Transverse colon (tissue), 4 donors: ENCODE results near the gene SMG6. TPM values are rescaled to one million over a fixed set of nuclear protein-coding genes. Genes with fewer than 3 reads are reported as not detected.

Experiments
- DNase-seq: peaks from one replicate; pipeline ENCODE4 v3.0.0-alpha.2; 2019
- H3K27ac ChIP-seq, 4 donors: fragments of 200-600 bp; sonication (generic); 2 replicates each; pipeline ENCODE4 v1.5.1; 2016 to 2018; ENCODE audit warnings: inconsistent platforms in 4 of 4
- H3K27me3 ChIP-seq: fragments of 200-600 bp; sonication (generic); 2 replicates; pipeline ENCODE4 v1.5.1; 2017; ENCODE audit warnings: inconsistent platforms
- H3K36me3 ChIP-seq, 4 donors: fragments of 200-600 bp; sonication (generic); 2 replicates each; pipeline ENCODE4 v1.5.1; 2017 to 2019; ENCODE audit warnings: inconsistent platforms in 4 of 4
- H3K4me1 ChIP-seq, 4 donors: fragments of 200-600 bp; sonication (generic); 2 replicates each; pipeline ENCODE4 v1.5.1; 2017 to 2020; ENCODE audit warnings: inconsistent platforms in 4 of 4
- H3K4me3 ChIP-seq, 4 donors: fragments of 200-600 bp; sonication (generic); 1 replicate in 1 of 4; 2 replicates in 3 of 4; pipeline versions ENCODE4 v1.5.1 to v1.6.1; 2017 to 2019; ENCODE audit warnings: inconsistent platforms in 4 of 4
- H3K9me3 ChIP-seq, 2 donors: fragments of 200-600 bp; sonication (generic); 2 replicates each; pipeline ENCODE4 v1.5.1; 2017 to 2019; ENCODE audit warnings: inconsistent platforms in 2 of 2
- EP300 ChIP-seq: sonication (generic); formaldehyde crosslinking; IDR thresholded peaks from one replicate; pipeline ENCODE4 v1.6.1; 2017; ENCODE audit warnings: antibody characterized with exemption, low read depth
- POLR2A ChIP-seq: fragments of 450-650 bp; IDR thresholded peaks from one replicate; pipeline ENCODE4 v1.6.1; 2016; ENCODE audit warnings: antibody characterized with exemption, mild to moderate bottlenecking, moderate library complexity
- POLR2AphosphoS5 ChIP-seq, 3 donors: sonication (generic); formaldehyde crosslinking; IDR thresholded peaks; one replicate each; pipeline ENCODE4 v1.6.1; 2016; ENCODE audit warnings: antibody characterized with exemption in 3 of 3
- WGBS, 2 donors: methylation state at CpG; one replicate each; pipeline ENCODE4 v1.1.5; 2018; ENCODE audit warnings: low coverage in 1 of 2; 5-methylcytosine and 5-hydroxymethylcytosine counted together
- in situ Hi-C, 4 donors: fragments of 200-750 bp; cut with MboI; loops; one replicate each; pipeline versions ENCODE4 v1.15.0 to v1.15.1; 2017; ENCODE audit warnings: low sequenced_read_pairs in 3 of 4, low pct_ligation_motif_present in 1 of 4, low pct_unique_long_range_greater_than_20kb in 1 of 4
- intact Hi-C: fragments of 100-400 bp; cut with DNase I; formaldehyde crosslinking; loops from one replicate; pipeline ENCODE4 v1.15.1; 2023; ENCODE audit warnings: low total_unique reads
- total RNA-seq, 4 donors: library from RNA; depleted of rRNA; stranded (reverse); fragments of >200 nt; gene quantifications; one replicate each; pipeline ENCODE4 v1.1.0, GENCODE V29; 2016
- TF ChIP-seq, protein P1 (sequence below), 5 experiments: fragments of 200-600 bp in 3 of 5; fragments of 450-650 bp in 2 of 5; sonication (generic) in 3 of 5; IDR thresholded peaks; 1 replicate in 2 of 5; 2 replicates in 3 of 5; pipeline ENCODE4 v1.5.1; 2016 to 2017; ENCODE audit warnings: antibody characterized with exemption in 5 of 5, inconsistent platforms in 3 of 5, mild to moderate bottlenecking in 2 of 5, moderate library complexity in 1 of 5

SMG6 gene
- total RNA-seq, 4 donors from 2014 or later = 28.6 to 112 (median 39.1) TPM

DNA sequence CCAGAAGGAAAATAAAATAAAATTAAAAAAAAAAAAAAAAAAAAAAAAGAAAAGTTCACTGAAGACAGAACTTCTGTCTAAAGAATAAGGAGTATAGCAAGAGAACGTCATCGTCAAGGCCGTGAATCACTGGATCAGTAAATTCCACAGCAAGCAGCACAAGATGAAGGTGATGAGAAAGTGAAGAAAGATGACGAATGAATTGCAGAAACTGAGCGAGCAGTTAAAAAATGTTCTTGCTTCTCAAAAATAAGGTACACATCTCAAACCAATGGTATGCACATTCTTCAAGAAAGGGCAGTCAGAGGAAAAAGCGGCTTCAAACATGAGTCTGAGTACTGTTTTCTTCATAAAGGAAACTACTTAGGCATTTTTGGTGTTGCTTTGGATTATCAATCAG, 104.7 kb downstream of the SMG6 start:
- intact Hi-C loops = no loop called here
- H3K9me3 ChIP-seq = no peaks in the 10 kb centered on the region
- H3K36me3 ChIP-seq = no peaks in the 10 kb centered on the region
- DNase-seq = no peak
- H3K4me3 ChIP-seq = no peak overlapping the region
- TF ChIP-seq EP300 (no peak), POLR2AphosphoS5 (IDR thresholded peaks at IDR 0.05) (no peak)
- TF ChIP-seq, protein P1, sequence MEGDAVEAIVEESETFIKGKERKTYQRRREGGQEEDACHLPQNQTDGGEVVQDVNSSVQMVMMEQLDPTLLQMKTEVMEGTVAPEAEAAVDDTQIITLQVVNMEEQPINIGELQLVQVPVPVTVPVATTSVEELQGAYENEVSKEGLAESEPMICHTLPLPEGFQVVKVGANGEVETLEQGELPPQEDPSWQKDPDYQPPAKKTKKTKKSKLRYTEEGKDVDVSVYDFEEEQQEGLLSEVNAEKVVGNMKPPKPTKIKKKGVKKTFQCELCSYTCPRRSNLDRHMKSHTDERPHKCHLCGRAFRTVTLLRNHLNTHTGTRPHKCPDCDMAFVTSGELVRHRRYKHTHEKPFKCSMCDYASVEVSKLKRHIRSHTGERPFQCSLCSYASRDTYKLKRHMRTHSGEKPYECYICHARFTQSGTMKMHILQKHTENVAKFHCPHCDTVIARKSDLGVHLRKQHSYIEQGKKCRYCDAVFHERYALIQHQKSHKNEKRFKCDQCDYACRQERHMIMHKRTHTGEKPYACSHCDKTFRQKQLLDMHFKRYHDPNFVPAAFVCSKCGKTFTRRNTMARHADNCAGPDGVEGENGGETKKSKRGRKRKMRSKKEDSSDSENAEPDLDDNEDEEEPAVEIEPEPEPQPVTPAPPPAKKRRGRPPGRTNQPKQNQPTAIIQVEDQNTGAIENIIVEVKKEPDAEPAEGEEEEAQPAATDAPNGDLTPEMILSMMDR (IDR thresholded peaks at IDR 0.05) = no peak
- no peaks in the 10 kb centered on the region for H3K4me1 ChIP-seq
- no peaks in the 10 kb centered on the region for H3K27me3 ChIP-seq
- no peak overlapping the region for H3K27ac ChIP-seq
- in situ Hi-C loops = no loop called here
- 82 to 94% methylated on average over 6 of the region's 6 CpGs for WGBS, 2 donors

DNA sequence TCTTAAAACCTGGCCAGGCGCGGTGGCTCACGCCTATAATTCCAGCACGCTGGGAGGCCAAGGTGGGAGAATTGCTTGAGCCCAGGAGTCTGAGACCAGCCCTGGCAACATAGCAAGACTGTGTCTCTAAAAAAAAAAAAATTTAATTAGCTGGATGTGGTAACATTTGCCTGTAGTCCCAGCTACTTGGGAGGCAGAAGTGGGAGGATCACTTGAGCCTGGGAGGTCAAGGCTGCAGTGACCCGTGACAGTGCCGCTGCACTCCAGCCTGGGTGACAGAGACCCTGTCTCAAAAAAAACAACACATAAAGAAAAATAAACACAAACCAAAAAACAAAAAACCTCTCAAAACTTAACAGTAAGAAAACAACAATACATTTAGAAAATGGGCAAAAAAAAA, 106.3 kb downstream of the SMG6 start:
- no peak for DNase-seq
- H3K9me3 ChIP-seq = no peaks in the 10 kb centered on the region
- WGBS, 2 donors = 91 to 94% methylated on average over 2 to 6 of the region's 6 CpGs
- H3K36me3 ChIP-seq = no peaks in the 10 kb centered on the region
- TF ChIP-seq POLR2AphosphoS5 (IDR thresholded peaks at IDR 0.05) = no peak
- TF ChIP-seq POLR2A = no peak
- TF ChIP-seq EP300 = no peak
- TF ChIP-seq, protein P1 (IDR thresholded peaks at IDR 0.05) = no peak
- H3K27me3 ChIP-seq = no peaks in the 10 kb centered on the region
- in situ Hi-C loops (no loop called here), intact Hi-C loops (no loop called here)
- no peak overlapping the region for H3K4me3 ChIP-seq
- H3K4me1 ChIP-seq = peaks cover 0 to 9% (median under 1%) of the 10 kb centered on the region in 4 donors
- H3K27ac ChIP-seq = no peak overlapping the region

GRCh38 chr17:2195729-2196128, 107.9 kb downstream of the SMG6 start:
- in situ Hi-C loops = no loop called here
- H3K36me3 ChIP-seq = no peaks in the 10 kb centered on the region
- H3K4me3 ChIP-seq = no peak overlapping the region
- 83 to 85% methylated on average over 6 of the region's 6 CpGs for WGBS, 2 donors
- intact Hi-C loops = no loop called here
- H3K27me3 ChIP-seq = no peaks in the 10 kb centered on the region
- peaks cover 0 to 13% (median 8%) of the 10 kb centered on the region in 4 donors for H3K4me1 ChIP-seq
- no peak for DNase-seq
- H3K27ac ChIP-seq = no peak overlapping the region
- no peaks in the 10 kb centered on the region for H3K9me3 ChIP-seq
- TF ChIP-seq, protein P1 (IDR thresholded peaks at IDR 0.05) = no peak
- no peak for TF ChIP-seq EP300
- TF ChIP-seq POLR2A = no peak
- TF ChIP-seq POLR2AphosphoS5 (IDR thresholded peaks at IDR 0.05) = no peak

- Histone ChIP-seq H3K9me3 (no peaks in the 10 kb centered on the region), H3K36me3 (no peaks in the 10 kb centered on the region), H3K27me3 (no peaks in the 10 kb centered on the region), H3K4me3 (no peak overlapping the region), H3K27ac (no peak overlapping the region), H3K4me1 (peaks cover 0 to 18% (median 14%) of the 10 kb centered on the region in 4 donors)
- DNase-seq = no peak
- TF ChIP-seq POLR2AphosphoS5 (IDR thresholded peaks at IDR 0.05) (no peak), POLR2A (no peak)
- TF ChIP-seq, protein P1 (IDR thresholded peaks at IDR 0.05) = no peak
- in situ Hi-C loops = no loop called here
- intact Hi-C loops = no loop called here
- 65 to 72% methylated on average over 5 of the region's 5 CpGs for WGBS, 2 donors
Measured at GRCh38 chr17:2194889-2195335, 108.7 kb downstream of the SMG6 start.
